ENCODE data around the gene DBI. TPM values are rescaled to one million over a fixed set of nuclear protein-coding genes. Genes with fewer than 3 reads are reported as not detected.

Gene DBI
- total and polyA plus RNA-seq, 2 of the 13 experiments (the other 11 are each of a cell fraction or from before 2014, with no cell fraction given), result 330 to 659 TPM

DNA sequence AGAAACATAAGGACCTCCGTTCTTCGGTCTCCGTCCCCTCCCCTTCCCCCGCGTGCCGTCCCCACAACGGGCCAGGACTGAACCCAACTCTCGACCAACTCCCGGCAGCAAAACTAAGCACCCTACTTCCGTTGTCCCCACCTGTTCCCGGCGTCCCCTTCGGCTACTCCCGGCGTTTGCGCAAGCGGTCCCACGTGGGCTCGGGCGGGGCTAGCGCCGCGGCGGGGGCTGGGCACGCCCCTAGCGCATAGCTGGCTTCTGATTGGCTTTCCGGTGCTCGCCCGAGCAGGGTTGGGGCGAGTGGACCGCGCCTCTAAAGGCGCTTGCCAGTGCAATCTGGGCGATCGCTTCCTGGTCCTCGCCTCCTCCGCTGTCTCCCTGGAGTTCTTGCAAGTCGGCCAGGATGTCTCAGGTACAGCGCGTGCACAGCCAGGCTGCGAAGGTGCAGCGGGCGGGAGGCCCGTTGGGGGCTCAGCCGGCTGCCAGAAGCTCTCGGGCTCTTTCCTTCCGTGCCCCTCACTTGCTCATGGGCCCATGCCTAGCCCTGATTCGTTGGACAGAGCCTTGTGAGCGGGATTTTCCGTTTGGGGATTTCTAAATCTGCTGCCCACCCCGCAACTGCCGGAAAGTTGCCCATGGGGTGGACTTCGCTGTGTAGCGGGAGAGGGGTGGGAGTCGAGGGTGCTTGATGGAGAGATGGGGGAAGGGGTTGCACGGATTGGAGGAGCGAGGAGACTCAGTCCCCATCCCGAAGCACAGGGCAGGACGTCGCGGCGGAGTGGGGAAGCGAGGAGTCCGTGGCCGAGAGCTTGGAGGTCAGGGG lies at the start of gene DBI, which contains the start of gene C2orf76 (continued):
- TF ChIP-seq, protein P1, sequence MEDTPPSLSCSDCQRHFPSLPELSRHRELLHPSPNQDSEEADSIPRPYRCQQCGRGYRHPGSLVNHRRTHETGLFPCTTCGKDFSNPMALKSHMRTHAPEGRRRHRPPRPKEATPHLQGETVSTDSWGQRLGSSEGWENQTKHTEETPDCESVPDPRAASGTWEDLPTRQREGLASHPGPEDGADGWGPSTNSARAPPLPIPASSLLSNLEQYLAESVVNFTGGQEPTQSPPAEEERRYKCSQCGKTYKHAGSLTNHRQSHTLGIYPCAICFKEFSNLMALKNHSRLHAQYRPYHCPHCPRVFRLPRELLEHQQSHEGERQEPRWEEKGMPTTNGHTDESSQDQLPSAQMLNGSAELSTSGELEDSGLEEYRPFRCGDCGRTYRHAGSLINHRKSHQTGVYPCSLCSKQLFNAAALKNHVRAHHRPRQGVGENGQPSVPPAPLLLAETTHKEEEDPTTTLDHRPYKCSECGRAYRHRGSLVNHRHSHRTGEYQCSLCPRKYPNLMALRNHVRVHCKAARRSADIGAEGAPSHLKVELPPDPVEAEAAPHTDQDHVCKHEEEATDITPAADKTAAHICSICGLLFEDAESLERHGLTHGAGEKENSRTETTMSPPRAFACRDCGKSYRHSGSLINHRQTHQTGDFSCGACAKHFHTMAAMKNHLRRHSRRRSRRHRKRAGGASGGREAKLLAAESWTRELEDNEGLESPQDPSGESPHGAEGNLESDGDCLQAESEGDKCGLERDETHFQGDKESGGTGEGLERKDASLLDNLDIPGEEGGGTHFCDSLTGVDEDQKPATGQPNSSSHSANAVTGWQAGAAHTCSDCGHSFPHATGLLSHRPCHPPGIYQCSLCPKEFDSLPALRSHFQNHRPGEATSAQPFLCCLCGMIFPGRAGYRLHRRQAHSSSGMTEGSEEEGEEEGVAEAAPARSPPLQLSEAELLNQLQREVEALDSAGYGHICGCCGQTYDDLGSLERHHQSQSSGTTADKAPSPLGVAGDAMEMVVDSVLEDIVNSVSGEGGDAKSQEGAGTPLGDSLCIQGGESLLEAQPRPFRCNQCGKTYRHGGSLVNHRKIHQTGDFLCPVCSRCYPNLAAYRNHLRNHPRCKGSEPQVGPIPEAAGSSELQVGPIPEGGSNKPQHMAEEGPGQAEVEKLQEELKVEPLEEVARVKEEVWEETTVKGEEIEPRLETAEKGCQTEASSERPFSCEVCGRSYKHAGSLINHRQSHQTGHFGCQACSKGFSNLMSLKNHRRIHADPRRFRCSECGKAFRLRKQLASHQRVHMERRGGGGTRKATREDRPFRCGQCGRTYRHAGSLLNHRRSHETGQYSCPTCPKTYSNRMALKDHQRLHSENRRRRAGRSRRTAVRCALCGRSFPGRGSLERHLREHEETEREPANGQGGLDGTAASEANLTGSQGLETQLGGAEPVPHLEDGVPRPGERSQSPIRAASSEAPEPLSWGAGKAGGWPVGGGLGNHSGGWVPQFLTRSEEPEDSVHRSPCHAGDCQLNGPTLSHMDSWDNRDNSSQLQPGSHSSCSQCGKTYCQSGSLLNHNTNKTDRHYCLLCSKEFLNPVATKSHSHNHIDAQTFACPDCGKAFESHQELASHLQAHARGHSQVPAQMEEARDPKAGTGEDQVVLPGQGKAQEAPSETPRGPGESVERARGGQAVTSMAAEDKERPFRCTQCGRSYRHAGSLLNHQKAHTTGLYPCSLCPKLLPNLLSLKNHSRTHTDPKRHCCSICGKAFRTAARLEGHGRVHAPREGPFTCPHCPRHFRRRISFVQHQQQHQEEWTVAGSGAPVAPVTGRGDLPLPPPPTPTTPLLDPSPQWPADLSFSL (CRISPR knock-in tag; IDR thresholded peaks at IDR 0.05), result peak; percentile 69; the same call in 1 of the 2 replicates
- TF ChIP-seq KMT2A (CRISPR knock-in tag; IDR thresholded peaks at IDR 0.05) (peak; percentile 84), ZNF33A (CRISPR knock-in tag; IDR thresholded peaks at IDR 0.05; ENCODE audit: borderline replicate concordance) (0 out of 2 replicates have a peak, but pooled peaks have one; percentile 51), ZNF770 (CRISPR knock-in tag; IDR thresholded peaks at IDR 0.05) (0 out of 2 replicates have a peak, but pooled peaks have one; percentile 50), REPIN1 (CRISPR knock-in tag; IDR thresholded peaks at IDR 0.05; ENCODE audit: borderline replicate concordance, low read depth) (peak; percentile 97), MYNN (CRISPR knock-in tag; IDR thresholded peaks at IDR 0.05; ENCODE audit: low read depth) (0 out of 2 replicates have a peak, but pooled peaks have one; percentile 64), RFXAP (CRISPR knock-in tag; IDR thresholded peaks at IDR 0.05; ENCODE audit: borderline replicate concordance) (peak; percentile 85; the same call in 1 of the 2 replicates), FOXK2 (IDR thresholded peaks at IDR 0.05) (no peak), HNRNPK (IDR thresholded peaks at IDR 0.05; ENCODE audit: low read depth, low read length, poor library complexity, severe bottlenecking) (peak; percentile 95), ZNF337 (CRISPR knock-in tag; IDR thresholded peaks at IDR 0.05; ENCODE audit: borderline replicate concordance, low read depth) (peak; percentile 79; the same call in 1 of the 2 replicates), MBNL3 (CRISPR knock-in tag; conservative IDR thresholded peaks at IDR 0.05) (no peak), ISX (CRISPR knock-in tag; conservative IDR thresholded peaks at IDR 0.05) (0 out of 2 replicates have a peak, but pooled peaks have one; percentile 22), MXD1 (CRISPR knock-in tag; IDR thresholded peaks at IDR 0.05) (peak; percentile 84), POLR2AphosphoS5 (IDR thresholded peaks at IDR 0.05; ENCODE audit: low read depth, low read length) (peak; percentile 99), RFX3 (CRISPR knock-in tag; IDR thresholded peaks at IDR 0.05) (peak; percentile 23; the same call in 1 of the 2 replicates)
- TF ChIP-seq, protein P2, sequence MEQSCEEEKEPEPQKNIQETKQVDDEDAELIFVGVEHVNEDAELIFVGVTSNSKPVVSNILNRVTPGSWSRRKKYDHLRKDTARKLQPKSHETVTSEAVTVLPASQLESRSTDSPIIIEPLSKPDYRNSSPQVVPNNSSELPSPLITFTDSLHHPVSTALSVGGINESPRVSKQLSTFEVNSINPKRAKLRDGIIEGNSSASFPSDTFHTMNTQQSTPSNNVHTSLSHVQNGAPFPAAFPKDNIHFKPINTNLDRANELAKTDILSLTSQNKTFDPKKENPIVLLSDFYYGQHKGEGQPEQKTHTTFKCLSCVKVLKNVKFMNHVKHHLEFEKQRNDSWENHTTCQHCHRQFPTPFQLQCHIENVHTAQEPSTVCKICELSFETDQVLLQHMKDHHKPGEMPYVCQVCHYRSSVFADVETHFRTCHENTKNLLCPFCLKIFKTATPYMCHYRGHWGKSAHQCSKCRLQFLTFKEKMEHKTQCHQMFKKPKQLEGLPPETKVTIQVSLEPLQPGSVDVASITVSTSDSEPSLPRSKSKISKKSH (CRISPR knock-in tag; IDR thresholded peaks at IDR 0.05; ENCODE audit: borderline replicate concordance), result peak; percentile 82; the same call in 1 of the 2 replicates

Measured in HepG2 (cell line).